Activated naive CD4-positive, alpha-beta T cell treated with anti-CD3 and anti-CD28 coated beads for 36 hours (primary cell): ENCODE results near the gene PICALM. TPM values are rescaled to one million over a fixed set of nuclear protein-coding genes. Genes with fewer than 3 reads are reported as not detected.
A peak's percentile ranks its signal among the peaks of the same experiment; 100 is the strongest.
"Not testable (repeated sequence)": the region's sequence is repeated elsewhere in the genome, so short reads cannot be mapped to it uniquely, and the experiment has no call there.

Experiments used
- CTCF ChIA-PET: fragments of 350-600 bp; sonication (Branson Sonifier 250); formaldehyde crosslinking; loops from one replicate; lab custom pipeline; 2021; ENCODE audit warnings: antibody characterized with exemption; lab: Charles Lee
- DNase-seq: peaks from one replicate; pipeline ENCODE4 v3.0.0-alpha.2; 2020
- H3K27ac Mint-ChIP-seq: one replicate; pipeline ENCODE4 v1.8.0; 2021; ENCODE audit warnings: mild to moderate bottlenecking, mixed read lengths
- H3K27me3 Mint-ChIP-seq: one replicate; pipeline ENCODE4 v1.8.0; 2021; ENCODE audit warnings: low read depth, mixed read lengths
- H3K36me3 Mint-ChIP-seq: one replicate; pipeline ENCODE4 v1.8.0; 2021; ENCODE audit warnings: low read depth, mixed read lengths
- H3K4me1 Mint-ChIP-seq: one replicate; pipeline ENCODE4 v1.8.0; 2021; ENCODE audit warnings: low read depth, mixed read lengths
- H3K4me3 Mint-ChIP-seq: one replicate; pipeline ENCODE4 v1.8.0; 2021; ENCODE audit warnings: mild to moderate bottlenecking, moderate library complexity, mixed read lengths
- H3K9me3 Mint-ChIP-seq: one replicate; pipeline ENCODE4 v1.8.0; 2021; ENCODE audit warnings: mixed read lengths
- intact Hi-C: fragments of 100-400 bp; cut with micrococcal nuclease; formaldehyde crosslinking; loops from one replicate; pipeline ENCODE4 v1.15.1; 2023
- total RNA-seq, 2 experiments: library from RNA; stranded (reverse); gene quantifications; one replicate each; pipeline ENCODE4 v1.2.3, GENCODE V29; 2021

The PICALM gene
- total RNA-seq, 2 experiments from 2014 or later, result 38.6 to 42.3 TPM

DNA sequence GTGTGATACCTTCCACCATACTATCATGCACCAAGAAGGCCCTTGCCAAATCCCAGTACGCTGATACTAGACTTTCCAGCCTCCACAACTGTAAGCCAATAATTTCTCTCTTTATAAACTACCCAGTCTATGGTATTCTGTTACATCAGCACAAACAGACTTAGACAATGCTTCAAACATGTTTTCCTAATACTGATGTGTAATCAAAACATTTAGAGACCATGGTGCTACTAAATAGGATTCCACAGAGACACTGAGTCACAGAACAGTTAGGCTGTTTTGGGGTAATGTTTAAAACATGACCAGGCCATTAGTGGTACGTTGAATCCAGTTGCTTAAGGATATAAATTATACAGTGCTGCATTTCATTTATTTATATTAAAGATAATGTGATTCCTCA lies 103.7 kb downstream of the PICALM start:
- Mint-ChIP-seq H3K27me3 (no peaks in the 10 kb centered on the region), H3K4me1 (peaks cover 20% of the 10 kb centered on the region), H3K36me3 (peaks cover 49% of the 10 kb centered on the region), H3K4me3 (no peak overlapping the region), H3K27ac (no peak overlapping the region), H3K9me3 (no peaks in the 10 kb centered on the region)
- DNase-seq, result no peak
- intact Hi-C loops, result loop anchor here (5.0 kb wide), 1 partner anchor 47 kb away; no protein-coding TSS in a partner anchor
- CTCF ChIA-PET, result no interaction called here

- no peaks in the 10 kb centered on the region for H3K9me3 Mint-ChIP-seq
- H3K4me3 Mint-ChIP-seq, result no peak overlapping the region
- DNase-seq, result no peak
- H3K36me3 Mint-ChIP-seq, result peaks cover 57% of the 10 kb centered on the region
- intact Hi-C loops, result no loop called here
- H3K4me1 Mint-ChIP-seq, result peaks cover 10% of the 10 kb centered on the region
- CTCF ChIA-PET, result interaction anchor here (0.5 to 0.7 kb wide), 2 partner anchors 9 to 299 kb away, joined by 3 to 4 read pairs; no protein-coding TSS in a partner anchor
- no peaks in the 10 kb centered on the region for H3K27me3 Mint-ChIP-seq
- no peak overlapping the region for H3K27ac Mint-ChIP-seq
These were observed 106.9 kb downstream of the PICALM start for GRCh38 chr11:85961930-85962363.

DNA sequence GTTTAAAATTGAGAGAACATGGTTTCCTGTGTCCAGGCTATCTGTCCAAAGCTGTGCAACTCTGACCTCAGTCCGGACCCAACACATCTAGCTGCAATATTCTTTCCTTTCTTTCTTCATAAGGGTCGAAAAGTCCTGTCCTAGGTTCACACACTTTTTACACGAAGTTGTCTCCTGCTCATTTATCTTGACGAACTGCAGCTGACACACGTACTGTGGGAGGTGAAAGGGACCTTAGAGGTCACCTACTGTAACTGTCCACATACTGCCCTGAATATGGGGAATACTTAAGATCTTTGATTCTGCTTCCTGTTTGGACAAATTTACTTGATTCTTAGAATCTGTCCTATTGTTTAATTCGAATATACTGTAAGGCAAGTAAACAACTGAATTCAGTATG lies 107.8 kb downstream of the PICALM start:
- intact Hi-C loops, result no loop called here
- Mint-ChIP-seq H3K9me3 (peaks cover 3% of the 10 kb centered on the region), H3K27me3 (no peaks in the 10 kb centered on the region), H3K27ac (no peak overlapping the region), H3K4me1 (peaks cover 10% of the 10 kb centered on the region), H3K4me3 (no peak overlapping the region), H3K36me3 (peaks cover 64% of the 10 kb centered on the region)
- CTCF ChIA-PET, result interaction anchor here (0.5 kb wide), 1 partner anchor 246 kb away, joined by 3 read pairs; no protein-coding TSS in a partner anchor
- no peak for DNase-seq

- H3K36me3 Mint-ChIP-seq, result peaks cover 64% of the 10 kb centered on the region
- CTCF ChIA-PET, result interaction anchor here (0.5 kb wide), 1 partner anchor 247 kb away, joined by 3 read pairs; no protein-coding TSS in a partner anchor
- H3K27ac Mint-ChIP-seq, result no peak overlapping the region
- no peak for DNase-seq
- H3K4me1 Mint-ChIP-seq, result peaks cover 10% of the 10 kb centered on the region
- H3K4me3 Mint-ChIP-seq, result no peak overlapping the region
- intact Hi-C loops, result no loop called here
- H3K27me3 Mint-ChIP-seq, result no peaks in the 10 kb centered on the region
- peaks cover 3% of the 10 kb centered on the region for H3K9me3 Mint-ChIP-seq
These were observed 108.2 kb downstream of the PICALM start for GRCh38 chr11:85960678-85961077.

DNA sequence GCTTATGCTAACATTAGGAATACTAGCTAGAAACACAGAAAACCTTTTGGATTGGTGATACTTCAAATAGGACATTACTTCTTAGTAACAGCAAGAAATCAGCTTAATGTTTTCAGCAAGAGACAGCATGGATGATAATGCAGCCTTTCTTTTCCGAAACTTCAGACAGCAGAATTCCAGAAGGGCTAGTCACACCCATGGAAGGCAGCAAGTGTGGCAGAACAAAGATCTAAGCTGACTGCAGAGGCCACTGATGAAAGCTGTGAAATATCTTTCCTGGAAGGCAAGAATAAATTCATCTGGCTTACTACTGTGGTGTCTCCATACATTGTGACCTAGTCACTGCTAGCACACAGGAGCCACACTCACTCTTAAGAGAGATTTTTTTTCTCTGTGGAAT lies 113.4 kb downstream of the PICALM start:
- Mint-ChIP-seq H3K9me3 (peaks cover 33% of the 10 kb centered on the region), H3K36me3 (peaks cover 67% of the 10 kb centered on the region), H3K4me3 (no peak overlapping the region), H3K27ac (no peak overlapping the region), H3K27me3 (no peaks in the 10 kb centered on the region), H3K4me1 (peaks cover under 1% of the 10 kb centered on the region)
- no peak for DNase-seq
- intact Hi-C loops, result no loop called here
- CTCF ChIA-PET, result no interaction called here

GRCh38 chr11:85953491-85954143 lies 115.3 kb downstream of the PICALM start:
- CTCF ChIA-PET, result interaction anchor here (0.9 kb wide), 1 partner anchor 9 kb away, joined by 3 read pairs; no protein-coding TSS in a partner anchor
- H3K4me1 Mint-ChIP-seq, result peaks cover 13% of the 10 kb centered on the region
- H3K36me3 Mint-ChIP-seq, result peaks cover 53% of the 10 kb centered on the region
- H3K4me3 Mint-ChIP-seq, result no peak overlapping the region
- intact Hi-C loops, result no loop called here
- H3K9me3 Mint-ChIP-seq, result peaks cover 33% of the 10 kb centered on the region
- no peaks in the 10 kb centered on the region for H3K27me3 Mint-ChIP-seq
- no peak overlapping the region for H3K27ac Mint-ChIP-seq
- DNase-seq, result no peak

DNA sequence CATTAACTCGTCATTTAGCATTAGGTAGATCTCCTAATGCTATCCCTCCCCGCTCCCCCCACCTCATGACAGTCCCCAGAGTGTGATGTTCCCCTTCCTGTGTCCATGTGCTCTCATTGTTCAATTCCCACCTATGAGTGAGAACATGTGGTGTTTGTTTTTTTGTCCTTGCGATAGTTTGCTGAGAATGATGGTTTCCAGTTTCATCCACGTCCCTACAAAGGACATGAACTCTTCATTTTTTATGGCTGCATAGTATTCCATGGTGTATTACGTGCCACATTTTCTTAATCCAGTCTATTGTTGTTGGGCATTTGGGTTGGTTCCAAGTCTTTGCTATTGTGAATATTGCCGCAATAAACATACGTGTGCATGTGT lies 116.8 kb downstream of the PICALM start:
- Mint-ChIP-seq H3K4me1 (peaks cover 28% of the 10 kb centered on the region), H3K36me3 (peaks cover 41% of the 10 kb centered on the region), H3K9me3 (peaks cover 33% of the 10 kb centered on the region)
- H3K4me3 Mint-ChIP-seq, intact Hi-C loops, H3K27me3 Mint-ChIP-seq, H3K27ac Mint-ChIP-seq, CTCF ChIA-PET, DNase-seq: not testable (repeated sequence)

DNA sequence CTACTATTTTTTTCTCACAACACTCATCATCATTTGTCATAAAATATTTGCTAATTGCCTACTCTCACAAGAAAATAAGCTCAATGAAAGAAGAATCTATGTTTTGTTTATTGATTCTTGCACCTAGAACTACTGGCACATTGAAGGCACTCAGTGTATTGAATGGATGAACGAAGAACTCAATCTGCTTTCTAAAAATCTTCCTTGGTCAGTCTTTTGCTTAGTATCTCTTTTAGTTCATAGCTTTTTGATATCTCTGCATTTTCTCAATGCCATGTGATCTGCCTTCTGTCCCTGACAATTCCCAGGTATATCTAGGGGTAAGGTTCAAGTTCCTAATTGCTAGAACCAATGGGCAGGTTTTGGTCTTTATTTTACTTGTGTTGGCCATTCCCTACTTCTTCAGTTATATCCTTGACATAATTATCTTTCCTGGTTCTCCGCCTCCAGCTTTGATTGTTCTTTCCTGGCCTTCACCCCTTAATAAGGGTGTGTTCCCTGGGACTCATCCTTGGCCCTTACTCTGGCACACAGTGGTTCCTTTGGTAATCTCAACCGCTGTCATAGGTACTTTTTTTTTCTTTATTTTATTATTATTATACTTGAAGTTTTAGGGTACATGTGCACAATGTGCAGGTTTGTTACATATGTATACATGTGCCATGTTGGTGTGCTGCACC lies 117.3 kb downstream of the PICALM start:
- Mint-ChIP-seq H3K9me3 (peaks cover 34% of the 10 kb centered on the region), H3K4me3 (no peak overlapping the region), H3K27ac (no peak overlapping the region), H3K36me3 (peaks cover 36% of the 10 kb centered on the region), H3K27me3 (no peaks in the 10 kb centered on the region), H3K4me1 (peaks cover 33% of the 10 kb centered on the region)
- intact Hi-C loops, result no loop called here
- no peak for DNase-seq
- CTCF ChIA-PET, result no interaction called here

GRCh38 chr11:85951049-85951405 lies 117.9 kb downstream of the PICALM start:
- intact Hi-C loops, result no loop called here
- peaks cover 30% of the 10 kb centered on the region for H3K36me3 Mint-ChIP-seq
- H3K27me3 Mint-ChIP-seq, result no peaks in the 10 kb centered on the region
- H3K27ac Mint-ChIP-seq, result no peak overlapping the region
- H3K4me1 Mint-ChIP-seq, result peaks cover 38% of the 10 kb centered on the region
- DNase-seq, result no peak
- peaks cover 35% of the 10 kb centered on the region for H3K9me3 Mint-ChIP-seq
- no peak overlapping the region for H3K4me3 Mint-ChIP-seq
- CTCF ChIA-PET, result no interaction called here

GRCh38 chr11:85950317-85951048 lies 118.4 kb downstream of the PICALM start:
- peaks cover 40% of the 10 kb centered on the region for H3K9me3 Mint-ChIP-seq
- peaks cover 31% of the 10 kb centered on the region for H3K36me3 Mint-ChIP-seq
- CTCF ChIA-PET, result no interaction called here
- DNase-seq, result no peak
- peaks cover 44% of the 10 kb centered on the region for H3K4me1 Mint-ChIP-seq
- intact Hi-C loops, result no loop called here
- no peaks in the 10 kb centered on the region for H3K27me3 Mint-ChIP-seq
- H3K27ac Mint-ChIP-seq, result no peak overlapping the region
- no peak overlapping the region for H3K4me3 Mint-ChIP-seq

DNA sequence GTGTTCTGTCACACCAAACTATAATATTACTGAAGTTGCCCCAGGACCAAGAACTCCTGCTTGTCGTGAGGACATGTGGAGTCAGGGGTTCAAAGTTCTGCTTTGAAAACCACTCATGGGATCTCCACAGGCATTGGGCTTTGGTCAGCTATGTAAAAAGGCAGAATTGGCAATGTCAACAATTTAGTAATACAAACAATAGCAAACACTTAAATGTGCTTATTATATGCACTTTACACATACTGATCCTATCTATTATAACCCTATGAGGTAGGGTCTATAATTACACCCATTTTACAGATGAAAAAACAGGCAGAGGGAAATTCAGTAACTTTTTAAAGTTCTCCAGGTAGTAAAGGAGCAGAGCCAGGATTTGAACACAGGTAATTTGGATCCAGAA lies 119.1 kb downstream of the PICALM start:
- CTCF ChIA-PET, result no interaction called here
- Mint-ChIP-seq H3K4me1 (peaks cover 46% of the 10 kb centered on the region), H3K9me3 (peaks cover 45% of the 10 kb centered on the region), H3K27me3 (no peaks in the 10 kb centered on the region), H3K36me3 (peaks cover 34% of the 10 kb centered on the region), H3K4me3 (no peak overlapping the region), H3K27ac (no peak overlapping the region)
- DNase-seq, result no peak
- intact Hi-C loops, result loop anchor here (1.0 to 5.0 kb wide), 7 partner anchors 71 to 1303 kb away; no protein-coding TSS in a partner anchor

DNA sequence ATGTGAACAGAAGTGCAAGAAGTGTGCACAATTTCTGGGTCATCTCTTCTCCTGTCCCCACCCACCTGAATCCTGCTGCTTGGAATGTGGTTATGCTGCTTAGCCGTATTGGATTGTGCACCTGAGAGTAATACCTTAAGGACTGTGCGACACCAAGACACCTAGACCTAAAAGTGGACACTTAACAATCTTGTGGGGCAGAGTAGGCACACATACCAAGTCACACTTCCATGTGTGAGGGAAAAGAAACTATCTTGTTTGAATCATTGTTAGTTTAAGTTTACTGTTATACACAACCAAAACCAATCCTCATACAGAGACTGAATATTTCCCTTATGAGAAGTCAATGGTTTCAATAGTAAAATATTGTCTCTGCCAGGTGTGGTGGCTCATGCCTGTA lies 120.0 kb downstream of the PICALM start:
- no peaks in the 10 kb centered on the region for H3K27me3 Mint-ChIP-seq

More for the DNA sequence above, 120.0 kb downstream of the PICALM start:
- Mint-ChIP-seq H3K4me3 (no peak overlapping the region), H3K27ac (peak overlapping the region; percentile 87), H3K9me3 (peaks cover 43% of the 10 kb centered on the region), H3K36me3 (peaks cover 27% of the 10 kb centered on the region), H3K4me1 (peaks cover 46% of the 10 kb centered on the region)
- intact Hi-C loops, result loop anchor here (1.0 to 5.0 kb wide), 12 partner anchors 72 to 1303 kb away; partner anchors contain the start of gene TMEM126B
- CTCF ChIA-PET, result interaction anchor here (0.7 to 1.3 kb wide), 5 partner anchors 94 to 345 kb away, joined by 3 to 4 read pairs (median 3); no protein-coding TSS in a partner anchor
- no peak for DNase-seq
